GM23338 (cell line): ENCODE results near the gene TBRG4. TPM values are rescaled to one million over a fixed set of nuclear protein-coding genes. Genes with fewer than 3 reads are reported as not detected.

ENCODE experiments used
- ATAC-seq: fragments of 200-7000 bp; cut with Tn5 transposase; 3 replicates; pipeline ENCODE4 v1.9.1; 2020
- DNase-seq: peaks from one replicate; pipeline ENCODE4 v3.0.0-alpha.2; 2015; ENCODE audit warnings: low spot score
- H2AFZ ChIP-seq: fragments of 200-600 bp; sonication (generic); 2 replicates; pipeline ENCODE4 v1.8.0; 2016; ENCODE audit warnings: antibody characterized with exemption, mild to moderate bottlenecking, moderate library complexity
- H3F3A ChIP-seq: fragments of 200-600 bp; sonication (generic); replicated peaks from 2 replicates; pipeline ENCODE4 v1.8.0; 2017; ENCODE audit warnings: antibody characterized with exemption, mixed run types, low read depth
- H3K27ac ChIP-seq: fragments of 200-600 bp; sonication (generic); 2 replicates; pipeline ENCODE4 v1.6.1; 2016; ENCODE audit warnings: low read depth
- H3K27me3 ChIP-seq: fragments of 200-600 bp; sonication (generic); 2 replicates; pipeline ENCODE4 v1.8.0; 2016; ENCODE audit warnings: mild to moderate bottlenecking, mixed run types, moderate library complexity; ENCODE audit not compliant: insufficient read depth
- H3K36me3 ChIP-seq: fragments of 200-600 bp; sonication (generic); 2 replicates; pipeline ENCODE4 v1.8.0; 2016; ENCODE audit warnings: mild to moderate bottlenecking; ENCODE audit not compliant: insufficient read depth
- H3K4me1 ChIP-seq: fragments of 200-600 bp; sonication (generic); 2 replicates; pipeline ENCODE4 v1.8.0; 2016; ENCODE audit warnings: mild to moderate bottlenecking, moderate library complexity; ENCODE audit not compliant: insufficient read depth
- H3K4me2 ChIP-seq: fragments of 200-600 bp; sonication (generic); 2 replicates; pipeline ENCODE4 v1.7.1; 2017; ENCODE audit warnings: mixed run types
- H3K4me3 ChIP-seq: fragments of 200-600 bp; sonication (generic); 2 replicates; pipeline ENCODE4 v1.6.1; 2016; ENCODE audit warnings: mixed run types
- H3K79me2 ChIP-seq: fragments of 200-600 bp; sonication (generic); replicated peaks from 2 replicates; pipeline ENCODE4 v1.8.0; 2017; ENCODE audit warnings: mild to moderate bottlenecking; ENCODE audit not compliant: insufficient read depth
- H3K9me2 ChIP-seq: fragments of 200-600 bp; sonication (generic); 2 replicates; pipeline ENCODE4 v1.8.0; 2017; ENCODE audit not compliant: insufficient read depth
- H4K20me1 ChIP-seq: fragments of 200-600 bp; sonication (generic); replicated peaks from 2 replicates; pipeline ENCODE4 v1.8.0; 2017; ENCODE audit warnings: mild to moderate bottlenecking; ENCODE audit not compliant: insufficient read depth
- H3K27ac Mint-ChIP-seq: 2 replicates; pipeline ENCODE4 v1.8.0; 2020; ENCODE audit warnings: inconsistent platforms, mild to moderate bottlenecking, moderate library complexity, mixed read lengths
- H3K27me3 Mint-ChIP-seq: 3 replicates; pipeline ENCODE4 v1.8.0; 2022; ENCODE audit warnings: low read depth, mild to moderate bottlenecking, moderate library complexity, mixed read lengths, inconsistent platforms; ENCODE audit not compliant: insufficient read depth, poor library complexity
- H3K36me3 Mint-ChIP-seq: 3 replicates; pipeline ENCODE4 v1.8.0; 2021; ENCODE audit warnings: low read depth, mild to moderate bottlenecking, inconsistent platforms, moderate library complexity, mixed read lengths
- H3K4me1 Mint-ChIP-seq: 3 replicates; pipeline ENCODE4 v1.8.0; 2020; ENCODE audit warnings: mild to moderate bottlenecking, inconsistent platforms, mixed read lengths
- H3K4me3 Mint-ChIP-seq: 3 replicates; pipeline ENCODE4 v1.8.0; 2021; ENCODE audit warnings: moderate library complexity, mild to moderate bottlenecking, inconsistent platforms, mixed read lengths
- H3K9me3 Mint-ChIP-seq: 3 replicates; pipeline ENCODE4 v1.8.0; 2020; ENCODE audit warnings: moderate library complexity, mild to moderate bottlenecking, inconsistent platforms, mixed read lengths
- CREB1 ChIP-seq: fragments of 250-450 bp; sonication (Bioruptor Pico); IDR thresholded peaks from 2 replicates; pipeline ENCODE4 v1.5.0; 2020; ENCODE audit warnings: low read depth, mild to moderate bottlenecking, moderate library complexity
- CTCF ChIP-seq, 2 experiments: fragments of 200-600 bp in 1 of 2; sonication (generic) in 1 of 2; conservative IDR thresholded peaks; 2 replicates each; pipeline versions ENCODE4 v1.5.1 to v1.6.1; 2016 to 2017; ENCODE audit warnings: antibody characterized with exemption in 2 of 2, low read depth in 2 of 2, mild to moderate bottlenecking in 2 of 2, moderate library complexity in 1 of 2
- NANOG ChIP-seq: IDR thresholded peaks from 2 replicates; pipeline ENCODE4 v1.6.1; 2016; ENCODE audit warnings: antibody characterized with exemption, borderline replicate concordance
- POLR2AphosphoS5 ChIP-seq: IDR thresholded peaks from 2 replicates; pipeline ENCODE4 v1.6.1; 2016; ENCODE audit warnings: antibody characterized with exemption, low read depth
- ZNF114 ChIP-seq: fragments of 250-450 bp; sonication (Bioruptor Pico); IDR thresholded peaks from 2 replicates; pipeline ENCODE4 v1.5.0; 2020; ENCODE audit warnings: mild to moderate bottlenecking, moderate library complexity
- ZNF331 ChIP-seq: fragments of 250-450 bp; sonication (Bioruptor Pico); IDR thresholded peaks from 2 replicates; pipeline ENCODE4 v1.5.0; 2020; ENCODE audit warnings: low read depth, mild to moderate bottlenecking, moderate library complexity
- polyA plus RNA-seq: library from polyadenylated mRNA; unstranded; fragments of >200 nt; fragmentation: Nextera tagmentation; extraction: Ambion mirVana; gene quantifications from 2 replicates; pipeline ENCODE4 v1.2.1, GENCODE V29; 2016
- total RNA-seq: library from RNA; depleted of rRNA; stranded (reverse); fragments of >200 nt; shearing (Covaris generic); gene quantifications from 2 replicates; pipeline ENCODE4 v1.2.3, GENCODE V29; 2014
- TF ChIP-seq, protein P1 (sequence below): fragments of 250-450 bp; sonication (Bioruptor Pico); IDR thresholded peaks from 2 replicates; pipeline ENCODE4 v1.5.0; 2020; ENCODE audit warnings: mild to moderate bottlenecking, moderate library complexity
- TF ChIP-seq, protein P2 (sequence below): IDR thresholded peaks from one replicate; pipeline ENCODE4 v1.6.1; 2018; ENCODE audit warnings: antibody characterized with exemption; ENCODE audit not compliant: unreplicated experiment

The TBRG4 gene
- total and polyA plus RNA-seq, 2 experiments from 2014 or later = 72.5 to 162 TPM

GRCh38 chr7:45155941-45156340, 44.4 kb upstream of the TBRG4 start:
- Histone ChIP-seq H3K36me3 (no peaks in the 10 kb centered on the region), H3K27me3 (peaks cover 14% of the 10 kb centered on the region), H3F3A (no peaks in the 10 kb centered on the region), H3K27ac (no peak overlapping the region), H3K4me2 (no peak overlapping the region), H3K4me1 (peaks cover 3% of the 10 kb centered on the region; the same call in 1 of the 2 replicates), H2AFZ (no peak overlapping the region), H3K79me2 (no peaks in the 10 kb centered on the region), H3K4me3 (no peak overlapping the region), H4K20me1 (no peaks in the 10 kb centered on the region), H3K9me2 (0 out of 2 replicates have a peak, but pooled peaks cover 3% of the 10 kb centered on the region)
- no peak overlapping the region for H3K27ac Mint-ChIP-seq
- ATAC-seq = no peak
- H3K36me3 Mint-ChIP-seq = no peaks in the 10 kb centered on the region
- H3K4me3 Mint-ChIP-seq = no peak overlapping the region
- H3K4me1 Mint-ChIP-seq = peaks cover 8% of the 10 kb centered on the region
- TF ChIP-seq, protein P1, sequence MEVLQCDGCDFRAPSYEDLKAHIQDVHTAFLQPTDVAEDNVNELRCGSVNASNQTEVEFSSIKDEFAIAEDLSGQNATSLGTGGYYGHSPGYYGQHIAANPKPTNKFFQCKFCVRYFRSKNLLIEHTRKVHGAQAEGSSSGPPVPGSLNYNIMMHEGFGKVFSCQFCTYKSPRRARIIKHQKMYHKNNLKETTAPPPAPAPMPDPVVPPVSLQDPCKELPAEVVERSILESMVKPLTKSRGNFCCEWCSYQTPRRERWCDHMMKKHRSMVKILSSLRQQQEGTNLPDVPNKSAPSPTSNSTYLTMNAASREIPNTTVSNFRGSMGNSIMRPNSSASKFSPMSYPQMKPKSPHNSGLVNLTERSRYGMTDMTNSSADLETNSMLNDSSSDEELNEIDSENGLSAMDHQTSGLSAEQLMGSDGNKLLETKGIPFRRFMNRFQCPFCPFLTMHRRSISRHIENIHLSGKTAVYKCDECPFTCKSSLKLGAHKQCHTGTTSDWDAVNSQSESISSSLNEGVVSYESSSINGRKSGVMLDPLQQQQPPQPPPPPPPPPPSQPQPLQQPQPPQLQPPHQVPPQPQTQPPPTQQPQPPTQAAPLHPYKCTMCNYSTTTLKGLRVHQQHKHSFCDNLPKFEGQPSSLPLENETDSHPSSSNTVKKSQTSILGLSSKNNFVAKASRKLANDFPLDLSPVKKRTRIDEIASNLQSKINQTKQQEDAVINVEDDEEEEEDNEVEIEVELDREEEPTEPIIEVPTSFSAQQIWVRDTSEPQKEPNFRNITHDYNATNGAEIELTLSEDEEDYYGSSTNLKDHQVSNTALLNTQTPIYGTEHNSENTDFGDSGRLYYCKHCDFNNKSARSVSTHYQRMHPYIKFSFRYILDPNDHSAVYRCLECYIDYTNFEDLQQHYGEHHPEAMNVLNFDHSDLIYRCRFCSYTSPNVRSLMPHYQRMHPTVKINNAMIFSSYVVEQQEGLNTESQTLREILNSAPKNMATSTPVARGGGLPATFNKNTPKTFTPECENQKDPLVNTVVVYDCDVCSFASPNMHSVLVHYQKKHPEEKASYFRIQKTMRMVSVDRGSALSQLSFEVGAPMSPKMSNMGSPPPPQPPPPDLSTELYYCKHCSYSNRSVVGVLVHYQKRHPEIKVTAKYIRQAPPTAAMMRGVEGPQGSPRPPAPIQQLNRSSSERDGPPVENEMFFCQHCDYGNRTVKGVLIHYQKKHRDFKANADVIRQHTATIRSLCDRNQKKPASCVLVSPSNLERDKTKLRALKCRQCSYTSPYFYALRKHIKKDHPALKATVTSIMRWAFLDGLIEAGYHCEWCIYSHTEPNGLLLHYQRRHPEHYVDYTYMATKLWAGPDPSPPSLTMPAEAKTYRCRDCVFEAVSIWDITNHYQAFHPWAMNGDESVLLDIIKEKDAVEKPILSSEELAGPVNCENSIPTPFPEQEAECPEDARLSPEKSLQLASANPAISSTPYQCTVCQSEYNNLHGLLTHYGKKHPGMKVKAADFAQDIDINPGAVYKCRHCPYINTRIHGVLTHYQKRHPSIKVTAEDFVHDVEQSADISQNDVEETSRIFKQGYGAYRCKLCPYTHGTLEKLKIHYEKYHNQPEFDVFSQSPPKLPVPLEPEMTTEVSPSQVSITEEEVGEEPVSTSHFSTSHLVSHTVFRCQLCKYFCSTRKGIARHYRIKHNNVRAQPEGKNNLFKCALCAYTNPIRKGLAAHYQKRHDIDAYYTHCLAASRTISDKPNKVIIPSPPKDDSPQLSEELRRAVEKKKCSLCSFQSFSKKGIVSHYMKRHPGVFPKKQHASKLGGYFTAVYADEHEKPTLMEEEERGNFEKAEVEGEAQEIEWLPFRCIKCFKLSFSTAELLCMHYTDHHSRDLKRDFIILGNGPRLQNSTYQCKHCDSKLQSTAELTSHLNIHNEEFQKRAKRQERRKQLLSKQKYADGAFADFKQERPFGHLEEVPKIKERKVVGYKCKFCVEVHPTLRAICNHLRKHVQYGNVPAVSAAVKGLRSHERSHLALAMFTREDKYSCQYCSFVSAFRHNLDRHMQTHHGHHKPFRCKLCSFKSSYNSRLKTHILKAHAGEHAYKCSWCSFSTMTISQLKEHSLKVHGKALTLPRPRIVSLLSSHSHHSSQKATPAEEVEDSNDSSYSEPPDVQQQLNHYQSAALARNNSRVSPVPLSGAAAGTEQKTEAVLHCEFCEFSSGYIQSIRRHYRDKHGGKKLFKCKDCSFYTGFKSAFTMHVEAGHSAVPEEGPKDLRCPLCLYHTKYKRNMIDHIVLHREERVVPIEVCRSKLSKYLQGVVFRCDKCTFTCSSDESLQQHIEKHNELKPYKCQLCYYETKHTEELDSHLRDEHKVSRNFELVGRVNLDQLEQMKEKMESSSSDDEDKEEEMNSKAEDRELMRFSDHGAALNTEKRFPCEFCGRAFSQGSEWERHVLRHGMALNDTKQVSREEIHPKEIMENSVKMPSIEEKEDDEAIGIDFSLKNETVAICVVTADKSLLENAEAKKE = no peak
- no peak for TF ChIP-seq POLR2AphosphoS5
- no peak for TF ChIP-seq ZNF114 (CRISPR knock-in tag)
- no peak for TF ChIP-seq CREB1
- TF ChIP-seq NANOG = no peak
- no peak for DNase-seq
- H3K9me3 Mint-ChIP-seq = 0 out of 3 replicates have a peak, but pooled peaks cover 2% of the 10 kb centered on the region
- peaks cover 27% of the 10 kb centered on the region for H3K27me3 Mint-ChIP-seq

DNA sequence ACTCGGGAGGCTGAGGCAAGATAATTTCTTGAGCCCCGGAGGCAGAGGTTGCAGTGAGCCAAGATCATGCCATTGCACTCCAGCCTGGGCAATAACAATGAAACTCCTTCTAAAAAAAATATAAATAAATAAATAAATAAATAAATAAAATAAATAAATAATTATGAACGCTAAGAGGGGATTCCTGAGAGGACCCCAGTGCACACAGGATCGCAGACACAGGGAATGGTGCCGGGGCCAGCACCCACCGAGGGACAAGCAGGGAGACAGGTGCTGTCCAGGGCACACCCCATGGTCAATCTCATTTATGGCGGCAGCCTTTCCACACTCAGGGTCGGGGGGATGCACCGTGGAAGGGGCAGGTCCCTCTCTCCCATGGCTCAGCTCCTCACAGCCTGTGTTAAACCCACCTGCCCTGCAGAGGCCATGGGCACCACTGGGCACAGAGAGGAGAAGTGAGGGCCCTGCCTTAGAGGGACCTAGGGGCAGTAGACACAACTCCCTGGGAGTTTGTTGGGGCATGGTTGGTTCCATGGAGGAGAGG, 43.9 kb upstream of the TBRG4 start:
- no peaks in the 10 kb centered on the region for H3K36me3 Mint-ChIP-seq

More for the DNA sequence above, 43.9 kb upstream of the TBRG4 start:
- Mint-ChIP-seq H3K9me3 (0 out of 3 replicates have a peak, but pooled peaks cover 2% of the 10 kb centered on the region), H3K4me3 (no peak overlapping the region), H3K27ac (no peak overlapping the region), H3K4me1 (peaks cover 6% of the 10 kb centered on the region), H3K27me3 (peaks cover 26% of the 10 kb centered on the region)
- Histone ChIP-seq H3K4me2 (no peak overlapping the region), H3K4me1 (0 out of 2 replicates have a peak, but pooled peaks cover 3% of the 10 kb centered on the region), H3K4me3 (no peak overlapping the region), H3K27ac (no peak overlapping the region), H3F3A (no peaks in the 10 kb centered on the region), H3K36me3 (no peaks in the 10 kb centered on the region), H3K79me2 (no peaks in the 10 kb centered on the region), H2AFZ (no peak overlapping the region), H3K27me3 (peaks cover 14% of the 10 kb centered on the region), H3K9me2 (0 out of 2 replicates have a peak, but pooled peaks cover 3% of the 10 kb centered on the region), H4K20me1 (no peaks in the 10 kb centered on the region)
- ATAC-seq (no peak), DNase-seq (no peak)
- no peak for TF ChIP-seq CTCF (conservative IDR thresholded peaks at IDR 0.05; ENCODE audit: low read depth in 2 of 2)
- no peak for TF ChIP-seq ZNF331 (CRISPR knock-in tag)
- no peak for TF ChIP-seq ZNF114 (CRISPR knock-in tag)
- TF ChIP-seq, protein P2, sequence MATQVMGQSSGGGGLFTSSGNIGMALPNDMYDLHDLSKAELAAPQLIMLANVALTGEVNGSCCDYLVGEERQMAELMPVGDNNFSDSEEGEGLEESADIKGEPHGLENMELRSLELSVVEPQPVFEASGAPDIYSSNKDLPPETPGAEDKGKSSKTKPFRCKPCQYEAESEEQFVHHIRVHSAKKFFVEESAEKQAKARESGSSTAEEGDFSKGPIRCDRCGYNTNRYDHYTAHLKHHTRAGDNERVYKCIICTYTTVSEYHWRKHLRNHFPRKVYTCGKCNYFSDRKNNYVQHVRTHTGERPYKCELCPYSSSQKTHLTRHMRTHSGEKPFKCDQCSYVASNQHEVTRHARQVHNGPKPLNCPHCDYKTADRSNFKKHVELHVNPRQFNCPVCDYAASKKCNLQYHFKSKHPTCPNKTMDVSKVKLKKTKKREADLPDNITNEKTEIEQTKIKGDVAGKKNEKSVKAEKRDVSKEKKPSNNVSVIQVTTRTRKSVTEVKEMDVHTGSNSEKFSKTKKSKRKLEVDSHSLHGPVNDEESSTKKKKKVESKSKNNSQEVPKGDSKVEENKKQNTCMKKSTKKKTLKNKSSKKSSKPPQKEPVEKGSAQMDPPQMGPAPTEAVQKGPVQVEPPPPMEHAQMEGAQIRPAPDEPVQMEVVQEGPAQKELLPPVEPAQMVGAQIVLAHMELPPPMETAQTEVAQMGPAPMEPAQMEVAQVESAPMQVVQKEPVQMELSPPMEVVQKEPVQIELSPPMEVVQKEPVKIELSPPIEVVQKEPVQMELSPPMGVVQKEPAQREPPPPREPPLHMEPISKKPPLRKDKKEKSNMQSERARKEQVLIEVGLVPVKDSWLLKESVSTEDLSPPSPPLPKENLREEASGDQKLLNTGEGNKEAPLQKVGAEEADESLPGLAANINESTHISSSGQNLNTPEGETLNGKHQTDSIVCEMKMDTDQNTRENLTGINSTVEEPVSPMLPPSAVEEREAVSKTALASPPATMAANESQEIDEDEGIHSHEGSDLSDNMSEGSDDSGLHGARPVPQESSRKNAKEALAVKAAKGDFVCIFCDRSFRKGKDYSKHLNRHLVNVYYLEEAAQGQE = no peak
